CD14-positive monocyte (primary cell): ENCODE results near the gene C1orf94. TPM values are rescaled to one million over a fixed set of nuclear protein-coding genes. Genes with fewer than 3 reads are reported as not detected.

ENCODE experiments used
- DNase-seq, 3 donors: peaks; one replicate each; pipeline ENCODE4 v3.0.0-alpha.2; 2011 to 2022
- H2AFZ ChIP-seq: 2 replicates; pipeline ENCODE4 v1.6.0; 2012; ENCODE audit warnings: mild to moderate bottlenecking, low read depth, low read length, inconsistent platforms; ENCODE audit not compliant: insufficient read depth, poor library complexity, severe bottlenecking
- H3K27ac ChIP-seq, 2 donors: 1 replicate in 1 of 2; 2 replicates in 1 of 2; pipeline ENCODE4 v1.5.1; 2012 to 2013; ENCODE audit warnings: low read length in 2 of 2, control low read depth in 1 of 2, inconsistent platforms in 1 of 2, low read depth in 1 of 2, mild to moderate bottlenecking in 1 of 2
- H3K27me3 ChIP-seq, 2 donors: one replicate each; pipeline versions ENCODE4 v1.6.0 to v1.6.1; 2011 to 2013; ENCODE audit warnings: low read length in 2 of 2; ENCODE audit not compliant: control insufficient read depth in 2 of 2, insufficient read depth in 2 of 2
- H3K36me3 ChIP-seq, 2 donors: replicated peaks in 1 of 2; 1 replicate in 1 of 2; 2 replicates in 1 of 2; pipeline versions ENCODE4 v1.5.1 to v1.6.1; 2012 to 2013; ENCODE audit warnings: low read length in 2 of 2, control low read depth in 1 of 2, inconsistent platforms in 1 of 2, mild to moderate bottlenecking in 1 of 2; ENCODE audit not compliant: insufficient read depth in 2 of 2, control insufficient read depth in 1 of 2
- H3K4me1 ChIP-seq, 2 donors: 1 replicate in 1 of 2; 2 replicates in 1 of 2; pipeline versions ENCODE4 v1.5.1 to v1.6.1; 2012 to 2013; ENCODE audit warnings: low read length in 2 of 2, control low read depth in 1 of 2, inconsistent platforms in 1 of 2, mild to moderate bottlenecking in 1 of 2, moderate library complexity in 1 of 2; ENCODE audit not compliant: insufficient read depth in 2 of 2, control insufficient read depth in 1 of 2
- H3K4me2 ChIP-seq: replicated peaks from 2 replicates; pipeline ENCODE3; 2012; ENCODE audit warnings: low read length, moderate library complexity, mild to moderate bottlenecking; ENCODE audit not compliant: poor library complexity, severe bottlenecking; ENCODE audit errors: extremely low read depth
- H3K4me3 ChIP-seq, 3 experiments: fragments of 200-600 bp in 1 of 3; sonication (generic) in 1 of 3; replicated peaks in 1 of 3; 1 replicate in 2 of 3; 2 replicates in 1 of 3; pipeline ENCODE4 v1.5.1; 2011 to 2013; ENCODE audit warnings: low read length in 3 of 3, mild to moderate bottlenecking in 3 of 3, control low read depth in 2 of 3, low read depth in 2 of 3, inconsistent platforms in 1 of 3, moderate library complexity in 1 of 3
- H3K79me2 ChIP-seq: 2 replicates; pipeline ENCODE4 v1.6.0; 2012; ENCODE audit warnings: mild to moderate bottlenecking, control low read depth, inconsistent platforms, low read length, moderate library complexity; ENCODE audit not compliant: insufficient read depth
- H3K9ac ChIP-seq: 2 replicates; pipeline ENCODE4 v1.6.0; 2017; ENCODE audit warnings: low read length, mild to moderate bottlenecking; ENCODE audit not compliant: insufficient read depth, poor library complexity, severe bottlenecking
- H3K9me3 ChIP-seq, 2 donors: replicated peaks in 1 of 2; 1 replicate in 1 of 2; 2 replicates in 1 of 2; pipeline versions ENCODE4 v1.5.1 to v1.6.1; 2012 to 2013; ENCODE audit warnings: low read length in 2 of 2, control low read depth in 1 of 2; ENCODE audit not compliant: control insufficient read depth in 1 of 2, insufficient read depth in 1 of 2
- H4K20me1 ChIP-seq: 2 replicates; pipeline ENCODE4 v1.6.0; 2012; ENCODE audit warnings: mild to moderate bottlenecking, low read length, control low read depth, moderate library complexity; ENCODE audit not compliant: insufficient read depth
- H3K27ac Mint-ChIP-seq, 7 donors: one replicate each; pipeline ENCODE4 v1.8.0; 2020; ENCODE audit warnings: mild to moderate bottlenecking in 7 of 7, mixed read lengths in 7 of 7, moderate library complexity in 6 of 7, inconsistent platforms in 2 of 7
- H3K27me3 Mint-ChIP-seq, 3 donors: one replicate each; pipeline ENCODE4 v1.8.0; 2021 to 2022; ENCODE audit warnings: low read depth in 3 of 3, mild to moderate bottlenecking in 3 of 3, mixed read lengths in 3 of 3, moderate library complexity in 3 of 3, inconsistent platforms in 1 of 3
- H3K36me3 Mint-ChIP-seq, 2 donors: one replicate each; pipeline ENCODE4 v1.8.0; 2020; ENCODE audit warnings: mixed read lengths in 2 of 2, inconsistent platforms in 1 of 2, mild to moderate bottlenecking in 1 of 2
- H3K4me1 Mint-ChIP-seq: one replicate; pipeline ENCODE4 v1.8.0; 2020; ENCODE audit warnings: mild to moderate bottlenecking, mixed read lengths
- H3K4me3 Mint-ChIP-seq, 2 donors: one replicate each; pipeline ENCODE4 v1.8.0; 2020; ENCODE audit warnings: mild to moderate bottlenecking in 2 of 2, mixed read lengths in 2 of 2, moderate library complexity in 1 of 2
- H3K9me3 Mint-ChIP-seq, 7 donors: one replicate each; pipeline ENCODE4 v1.8.0; 2020 to 2022; ENCODE audit warnings: mixed read lengths in 7 of 7, mild to moderate bottlenecking in 6 of 7, moderate library complexity in 6 of 7, inconsistent platforms in 2 of 7
- WGBS: methylation state at CpG from one replicate; pipeline ENCODE4 v1.1.5; 2013; ENCODE audit warnings: missing lambda C conversion rate; ENCODE audit not compliant: insufficient coverage; 5-methylcytosine and 5-hydroxymethylcytosine counted together
- intact Hi-C, 2 donors: fragments of 100-400 bp; cut with micrococcal nuclease; formaldehyde crosslinking; loops; one replicate each; pipeline versions ENCODE4 v1.15.0 to v1.15.1; 2023
- polyA plus RNA-seq, 3 donors: library from polyadenylated mRNA; depleted of rRNA in 1 of 3; unstranded in 2 of 3; stranded (reverse) in 1 of 3; fragments of 300-500 nt in 2 of 3; fragments of >200 nt in 1 of 3; fragmentation: Illumina TruSeq in 2 of 3; gene quantifications; 1 replicate in 2 of 3; 2 replicates in 1 of 3; pipeline ENCODE4 v1.2.3, GENCODE V29; 2012 to 2021
- TF ChIP-seq, protein P1 (sequence below): fragments of 200-600 bp; IDR thresholded peaks from one replicate; pipeline ENCODE4 v1.8.0; 2022; ENCODE audit warnings: antibody characterized with exemption, mild to moderate bottlenecking

C1orf94 gene
- polyA plus RNA-seq, 3 donors = not detected

DNA sequence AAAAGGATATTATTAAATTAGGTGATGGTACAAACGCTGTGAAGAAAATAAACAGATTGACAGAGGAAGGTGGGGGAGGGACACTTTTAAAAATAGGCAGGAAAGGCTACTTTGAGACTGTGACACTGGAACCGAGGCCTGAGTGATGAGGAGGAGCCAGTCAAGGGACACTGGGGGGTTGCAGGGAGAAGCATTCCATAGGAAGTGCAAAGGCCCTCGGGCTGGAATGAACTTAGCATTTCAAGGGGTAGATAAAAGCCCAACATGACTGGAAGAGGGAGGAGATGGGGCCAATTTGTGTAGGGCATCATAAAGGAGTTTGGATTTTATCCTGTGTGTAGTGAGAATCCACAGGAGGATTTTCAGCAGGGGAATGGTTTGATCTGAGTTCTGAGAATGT, 15.9 kb downstream of the C1orf94 start:
- WGBS = 61% methylated on average over 3 of the region's 3 CpGs
- Histone ChIP-seq H3K9me3 (peaks cover 0 to 7% of the 10 kb centered on the region in 2 donors), H3K4me3 (no peak overlapping the region), H3K36me3 (no peaks in the 10 kb centered on the region), H2AFZ (no peak overlapping the region), H3K4me2 (no peak overlapping the region), H3K4me1 (no peaks in the 10 kb centered on the region), H3K27ac (no peak overlapping the region), H3K79me2 (no peaks in the 10 kb centered on the region), H4K20me1 (no peaks in the 10 kb centered on the region), H3K9ac (no peak overlapping the region), H3K27me3 (no peaks in the 10 kb centered on the region)
- H3K9me3 Mint-ChIP-seq = peaks cover 3 to 14% (median 11%) of the 10 kb centered on the region in 7 donors
- no peaks in the 10 kb centered on the region for H3K4me1 Mint-ChIP-seq
- intact Hi-C loops = no loop called here
- H3K4me3 Mint-ChIP-seq = no peak overlapping the region
- H3K36me3 Mint-ChIP-seq = no peaks in the 10 kb centered on the region
- no peak overlapping the region for H3K27ac Mint-ChIP-seq
- no peak for DNase-seq
- peaks cover 3 to 8% (median 4%) of the 10 kb centered on the region in 3 donors for H3K27me3 Mint-ChIP-seq
- TF ChIP-seq, protein P1, sequence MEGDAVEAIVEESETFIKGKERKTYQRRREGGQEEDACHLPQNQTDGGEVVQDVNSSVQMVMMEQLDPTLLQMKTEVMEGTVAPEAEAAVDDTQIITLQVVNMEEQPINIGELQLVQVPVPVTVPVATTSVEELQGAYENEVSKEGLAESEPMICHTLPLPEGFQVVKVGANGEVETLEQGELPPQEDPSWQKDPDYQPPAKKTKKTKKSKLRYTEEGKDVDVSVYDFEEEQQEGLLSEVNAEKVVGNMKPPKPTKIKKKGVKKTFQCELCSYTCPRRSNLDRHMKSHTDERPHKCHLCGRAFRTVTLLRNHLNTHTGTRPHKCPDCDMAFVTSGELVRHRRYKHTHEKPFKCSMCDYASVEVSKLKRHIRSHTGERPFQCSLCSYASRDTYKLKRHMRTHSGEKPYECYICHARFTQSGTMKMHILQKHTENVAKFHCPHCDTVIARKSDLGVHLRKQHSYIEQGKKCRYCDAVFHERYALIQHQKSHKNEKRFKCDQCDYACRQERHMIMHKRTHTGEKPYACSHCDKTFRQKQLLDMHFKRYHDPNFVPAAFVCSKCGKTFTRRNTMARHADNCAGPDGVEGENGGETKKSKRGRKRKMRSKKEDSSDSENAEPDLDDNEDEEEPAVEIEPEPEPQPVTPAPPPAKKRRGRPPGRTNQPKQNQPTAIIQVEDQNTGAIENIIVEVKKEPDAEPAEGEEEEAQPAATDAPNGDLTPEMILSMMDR = no peak

DNA sequence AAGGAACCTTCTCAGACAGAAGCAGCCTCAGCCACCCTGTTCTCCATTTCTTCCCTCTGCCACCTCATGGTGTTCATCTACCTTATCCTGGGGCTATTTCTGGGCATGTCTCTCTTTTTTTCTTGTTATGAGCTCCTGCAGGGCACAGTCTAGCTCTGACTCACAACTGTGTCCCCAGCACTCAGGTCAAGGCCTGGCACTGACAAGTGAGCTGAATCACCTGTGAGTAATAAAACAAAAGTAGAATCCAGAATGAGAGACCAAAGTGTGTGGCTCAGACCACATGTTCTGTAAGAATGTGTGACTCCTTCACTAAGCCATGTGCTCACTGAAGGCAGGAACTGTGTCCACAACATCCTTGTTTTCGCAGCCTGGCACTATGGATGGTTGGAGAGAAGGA, 23.2 kb downstream of the C1orf94 start:
- H2AFZ ChIP-seq = no peak overlapping the region
- TF ChIP-seq, protein P1 = no peak
- H3K27me3 ChIP-seq = no peaks in the 10 kb centered on the region
- Mint-ChIP-seq H3K4me3 (no peak overlapping the region), H3K9me3 (peaks cover 0 to 2% (median 0%) of the 10 kb centered on the region in 7 donors), H3K27ac (no peak overlapping the region), H3K4me1 (no peaks in the 10 kb centered on the region), H3K27me3 (peaks cover 0 to 6% (median 3%) of the 10 kb centered on the region in 3 donors), H3K36me3 (no peaks in the 10 kb centered on the region)
- WGBS = 86% methylated on average over 1 of the region's 1 CpG
- DNase-seq = no peak
- H4K20me1 ChIP-seq = no peaks in the 10 kb centered on the region
- no peak overlapping the region for H3K27ac ChIP-seq
- H3K9me3 ChIP-seq = no peaks in the 10 kb centered on the region
- H3K4me3 ChIP-seq = no peak overlapping the region
- no peaks in the 10 kb centered on the region for H3K4me1 ChIP-seq
- H3K4me2 ChIP-seq = no peak overlapping the region
- intact Hi-C loops = no loop called here
- no peak overlapping the region for H3K9ac ChIP-seq
- H3K36me3 ChIP-seq = no peaks in the 10 kb centered on the region
- no peaks in the 10 kb centered on the region for H3K79me2 ChIP-seq
